Liver (tissue), 9 donors: Measurements from ENCODE around the gene RNF144A. TPM values are rescaled to one million over a fixed set of nuclear protein-coding genes. Genes with fewer than 3 reads are reported as not detected.
A peak's percentile ranks its signal among the peaks of the same experiment; 100 is the strongest.

Experiments
- DNase-seq: peaks from one replicate; pipeline ENCODE4 v3.0.0-alpha.2; 2017; ENCODE audit warnings: low spot score
- H3K27ac ChIP-seq, 2 donors: one replicate each; pipeline ENCODE4 v1.7.0; 2013; ENCODE audit warnings: inconsistent platforms in 2 of 2, low read length in 2 of 2, control low read depth in 1 of 2, low read depth in 1 of 2, mild to moderate bottlenecking in 1 of 2
- H3K27me3 ChIP-seq, 4 donors: one replicate each; pipeline versions ENCODE4 v1.6.1 to v1.7.0; 2013; ENCODE audit warnings: low read length in 3 of 4, inconsistent platforms in 1 of 4, mild to moderate bottlenecking in 1 of 4, moderate library complexity in 1 of 4; ENCODE audit not compliant: control insufficient read depth in 4 of 4, insufficient read depth in 4 of 4
- H3K36me3 ChIP-seq, 4 donors: one replicate each; pipeline versions ENCODE4 v1.6.1 to v1.7.0; 2013; ENCODE audit warnings: low read length in 3 of 4, mild to moderate bottlenecking in 3 of 4, low read depth in 1 of 4, moderate library complexity in 1 of 4; ENCODE audit not compliant: control insufficient read depth in 4 of 4, insufficient read depth in 3 of 4
- H3K4me1 ChIP-seq, 4 donors: one replicate each; pipeline versions ENCODE4 v1.6.1 to v1.7.0; 2013; ENCODE audit warnings: low read length in 3 of 4, mild to moderate bottlenecking in 3 of 4, moderate library complexity in 1 of 4; ENCODE audit not compliant: control insufficient read depth in 4 of 4, insufficient read depth in 4 of 4
- H3K4me3 ChIP-seq, 3 donors: one replicate each; pipeline versions ENCODE4 v1.6.1 to v1.7.0; 2013; ENCODE audit warnings: low read length in 3 of 3, control low read depth in 1 of 3, low read depth in 1 of 3, mild to moderate bottlenecking in 1 of 3
- H3K9ac ChIP-seq, 2 donors: one replicate each; pipeline ENCODE4 v1.7.0; 2013; ENCODE audit warnings: low read length in 2 of 2, mild to moderate bottlenecking in 2 of 2, moderate library complexity in 2 of 2, control low read depth in 1 of 2, low read depth in 1 of 2
- H3K9me3 ChIP-seq, 4 donors: one replicate each; pipeline versions ENCODE4 v1.6.1 to v1.7.0; 2013; ENCODE audit warnings: low read length in 3 of 4; ENCODE audit not compliant: control insufficient read depth in 4 of 4
- EGR1 ChIP-seq, 2 donors: IDR thresholded peaks; 2 replicates each; pipeline ENCODE4 v1.6.1; 2016 to 2018; ENCODE audit warnings: antibody characterized with exemption in 2 of 2, low read depth in 2 of 2
- FOXA1 ChIP-seq: IDR thresholded peaks from 2 replicates; pipeline ENCODE4 v1.6.1; 2016; ENCODE audit warnings: antibody characterized with exemption
- FOXA2 ChIP-seq: IDR thresholded peaks from 2 replicates; pipeline ENCODE4 v1.6.1; 2016; ENCODE audit warnings: antibody characterized with exemption
- GABPA ChIP-seq, 2 donors: IDR thresholded peaks in 1 of 2; conservative IDR thresholded peaks in 1 of 2; 2 replicates each; pipeline ENCODE4 v1.6.1; 2016; ENCODE audit warnings: antibody characterized with exemption in 2 of 2, mild to moderate bottlenecking in 1 of 2, moderate library complexity in 1 of 2
- HNF4G ChIP-seq: IDR thresholded peaks from 2 replicates; pipeline ENCODE4 v1.6.1; 2016; ENCODE audit warnings: antibody characterized with exemption
- JUND ChIP-seq, 2 donors: IDR thresholded peaks; 2 replicates each; pipeline ENCODE4 v1.6.1; 2016; ENCODE audit warnings: antibody characterized with exemption in 2 of 2
- NR2F2 ChIP-seq: IDR thresholded peaks from 2 replicates; pipeline ENCODE4 v1.6.1; 2016; ENCODE audit warnings: antibody characterized with exemption
- RAD21 ChIP-seq, 2 donors: IDR thresholded peaks; 2 replicates each; pipeline ENCODE4 v1.6.1; 2016; ENCODE audit warnings: antibody characterized with exemption in 2 of 2, mild to moderate bottlenecking in 2 of 2
- RXRA ChIP-seq, 2 donors: IDR thresholded peaks; 2 replicates each; pipeline ENCODE4 v1.6.1; 2017 to 2018; ENCODE audit warnings: antibody characterized with exemption in 2 of 2, mild to moderate bottlenecking in 1 of 2
- SP1 ChIP-seq: IDR thresholded peaks from 2 replicates; pipeline ENCODE4 v1.6.1; 2018; ENCODE audit warnings: antibody characterized with exemption, mild to moderate bottlenecking
- TAF1 ChIP-seq: conservative IDR thresholded peaks from 2 replicates; pipeline ENCODE4 v1.6.1; 2016; ENCODE audit warnings: antibody characterized with exemption, mild to moderate bottlenecking
- WGBS: extraction: QIAGEN DNeasy Blood & Tissue Kit; methylation state at CpG from one replicate; pipeline ENCODE4 v1.1.7; 2013; 5-methylcytosine and 5-hydroxymethylcytosine counted together
- polyA plus RNA-seq, 2 donors: library from polyadenylated mRNA; stranded (reverse) in 1 of 2; unstranded in 1 of 2; fragments of 200-250 nt in 1 of 2; fragments of >200 nt in 1 of 2; fragmentation: Nextera tagmentation in 1 of 2; extraction: Ambion mirVana in 1 of 2; gene quantifications; one replicate each; pipeline versions ENCODE4 v1.2.1 to v1.2.3, GENCODE V29; 2013 to 2015
- total RNA-seq, 2 donors: library from RNA; depleted of rRNA; stranded (reverse); fragments of >200 nt; gene quantifications; one replicate each; pipeline ENCODE4 v1.2.3, GENCODE V29; 2014
- TF ChIP-seq, protein P1 (sequence below): IDR thresholded peaks from 2 replicates; pipeline ENCODE4 v1.6.1; 2016; ENCODE audit warnings: antibody characterized with exemption
- TF ChIP-seq, protein P2 (sequence below): IDR thresholded peaks from 2 replicates; pipeline ENCODE4 v1.6.1; 2016; ENCODE audit warnings: antibody characterized with exemption
- TF ChIP-seq, protein P3 (sequence below): fragments of 150-350 bp; IDR thresholded peaks from 2 replicates; pipeline ENCODE4 v1.5.1; 2017; ENCODE audit warnings: improper control_type of control experiment, low read depth, low read length; ENCODE audit not compliant: missing input control
- TF ChIP-seq, protein P4 (sequence below): IDR thresholded peaks from 2 replicates; pipeline ENCODE4 v1.6.1; 2016; ENCODE audit warnings: antibody characterized with exemption, mild to moderate bottlenecking
- TF ChIP-seq, protein P5 (sequence below): IDR thresholded peaks from 2 replicates; pipeline ENCODE4 v1.6.1; 2016; ENCODE audit warnings: antibody characterized with exemption
- donor health status: healthy.
- donor health status: healthy.
- donor health status: healthy.
- donor health status: healthy.
- donor health status: healthy.

RNF144A gene
- total and polyA plus RNA-seq, 4 donors = 1.0 to 10.4 (median 2.3) TPM

DNA sequence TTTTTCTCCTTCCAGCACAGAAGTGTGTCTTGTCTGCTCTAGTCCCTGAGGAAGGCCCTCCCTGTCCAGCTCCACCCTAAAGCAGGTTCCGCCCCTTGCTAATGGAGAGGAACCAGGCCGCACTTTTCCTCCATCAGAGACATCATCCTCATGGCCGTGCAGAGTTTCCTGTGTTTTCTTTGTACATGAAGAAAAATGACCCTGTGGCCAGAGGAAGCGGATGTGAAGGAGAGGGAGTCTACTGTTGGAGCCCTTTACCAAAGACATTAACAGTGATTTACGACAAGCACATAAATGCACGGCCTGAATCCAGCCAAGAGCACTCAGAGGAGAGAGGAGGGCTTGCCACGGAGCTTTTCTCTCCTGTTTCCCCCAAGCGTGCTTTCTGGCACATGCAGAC, 109.5 kb downstream of the RNF144A start:
- no peaks in the 10 kb centered on the region for H3K4me1 ChIP-seq

DNA sequence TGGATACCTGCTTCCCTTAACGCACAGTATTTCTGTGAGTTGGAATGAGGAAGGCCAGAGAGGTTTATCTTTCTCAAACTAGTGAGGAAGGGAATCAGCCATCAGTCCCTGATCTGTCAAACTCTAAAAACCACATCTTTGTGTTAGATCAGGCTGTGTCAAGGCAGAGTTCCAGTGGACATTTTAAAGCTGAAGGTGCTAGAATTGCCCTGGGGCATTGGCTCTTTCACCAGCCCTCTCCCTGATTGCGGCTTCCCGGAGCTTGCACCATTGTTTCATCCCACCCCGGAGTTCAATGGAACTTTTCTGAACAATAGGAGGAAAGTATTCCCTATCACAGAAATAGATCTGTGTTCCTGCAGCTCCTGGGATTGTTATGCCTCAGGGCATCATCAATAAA, 110.2 kb downstream of the RNF144A start:
- no peaks in the 10 kb centered on the region for H3K9me3 ChIP-seq
- no peaks in the 10 kb centered on the region for H3K4me1 ChIP-seq
- 74% methylated on average over 4 of the region's 4 CpGs for WGBS
- no peak overlapping the region for H3K4me3 ChIP-seq
- TF ChIP-seq GABPA (IDR thresholded peaks at IDR 0.05 in 1 of 2, conservative IDR thresholded peaks at IDR 0.05 in 1 of 2) = no peak
- no peak for TF ChIP-seq HNF4G
- TF ChIP-seq, protein P1, sequence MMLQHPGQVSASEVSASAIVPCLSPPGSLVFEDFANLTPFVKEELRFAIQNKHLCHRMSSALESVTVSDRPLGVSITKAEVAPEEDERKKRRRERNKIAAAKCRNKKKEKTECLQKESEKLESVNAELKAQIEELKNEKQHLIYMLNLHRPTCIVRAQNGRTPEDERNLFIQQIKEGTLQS = no peak
- TF ChIP-seq, protein P2, sequence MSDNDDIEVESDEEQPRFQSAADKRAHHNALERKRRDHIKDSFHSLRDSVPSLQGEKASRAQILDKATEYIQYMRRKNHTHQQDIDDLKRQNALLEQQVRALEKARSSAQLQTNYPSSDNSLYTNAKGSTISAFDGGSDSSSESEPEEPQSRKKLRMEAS = no peak
- no peak for TF ChIP-seq SP1
- no peak for TF ChIP-seq EGR1 (IDR thresholded peaks at IDR 0.05; ENCODE audit: low read depth in 2 of 2)
- no peak for TF ChIP-seq FOXA2
- TF ChIP-seq, protein P3, sequence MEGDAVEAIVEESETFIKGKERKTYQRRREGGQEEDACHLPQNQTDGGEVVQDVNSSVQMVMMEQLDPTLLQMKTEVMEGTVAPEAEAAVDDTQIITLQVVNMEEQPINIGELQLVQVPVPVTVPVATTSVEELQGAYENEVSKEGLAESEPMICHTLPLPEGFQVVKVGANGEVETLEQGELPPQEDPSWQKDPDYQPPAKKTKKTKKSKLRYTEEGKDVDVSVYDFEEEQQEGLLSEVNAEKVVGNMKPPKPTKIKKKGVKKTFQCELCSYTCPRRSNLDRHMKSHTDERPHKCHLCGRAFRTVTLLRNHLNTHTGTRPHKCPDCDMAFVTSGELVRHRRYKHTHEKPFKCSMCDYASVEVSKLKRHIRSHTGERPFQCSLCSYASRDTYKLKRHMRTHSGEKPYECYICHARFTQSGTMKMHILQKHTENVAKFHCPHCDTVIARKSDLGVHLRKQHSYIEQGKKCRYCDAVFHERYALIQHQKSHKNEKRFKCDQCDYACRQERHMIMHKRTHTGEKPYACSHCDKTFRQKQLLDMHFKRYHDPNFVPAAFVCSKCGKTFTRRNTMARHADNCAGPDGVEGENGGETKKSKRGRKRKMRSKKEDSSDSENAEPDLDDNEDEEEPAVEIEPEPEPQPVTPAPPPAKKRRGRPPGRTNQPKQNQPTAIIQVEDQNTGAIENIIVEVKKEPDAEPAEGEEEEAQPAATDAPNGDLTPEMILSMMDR = no peak
- TF ChIP-seq JUND (IDR thresholded peaks at IDR 0.05) = no peak
- TF ChIP-seq NR2F2 = no peak
- TF ChIP-seq TAF1 = no peak
- TF ChIP-seq, protein P4, sequence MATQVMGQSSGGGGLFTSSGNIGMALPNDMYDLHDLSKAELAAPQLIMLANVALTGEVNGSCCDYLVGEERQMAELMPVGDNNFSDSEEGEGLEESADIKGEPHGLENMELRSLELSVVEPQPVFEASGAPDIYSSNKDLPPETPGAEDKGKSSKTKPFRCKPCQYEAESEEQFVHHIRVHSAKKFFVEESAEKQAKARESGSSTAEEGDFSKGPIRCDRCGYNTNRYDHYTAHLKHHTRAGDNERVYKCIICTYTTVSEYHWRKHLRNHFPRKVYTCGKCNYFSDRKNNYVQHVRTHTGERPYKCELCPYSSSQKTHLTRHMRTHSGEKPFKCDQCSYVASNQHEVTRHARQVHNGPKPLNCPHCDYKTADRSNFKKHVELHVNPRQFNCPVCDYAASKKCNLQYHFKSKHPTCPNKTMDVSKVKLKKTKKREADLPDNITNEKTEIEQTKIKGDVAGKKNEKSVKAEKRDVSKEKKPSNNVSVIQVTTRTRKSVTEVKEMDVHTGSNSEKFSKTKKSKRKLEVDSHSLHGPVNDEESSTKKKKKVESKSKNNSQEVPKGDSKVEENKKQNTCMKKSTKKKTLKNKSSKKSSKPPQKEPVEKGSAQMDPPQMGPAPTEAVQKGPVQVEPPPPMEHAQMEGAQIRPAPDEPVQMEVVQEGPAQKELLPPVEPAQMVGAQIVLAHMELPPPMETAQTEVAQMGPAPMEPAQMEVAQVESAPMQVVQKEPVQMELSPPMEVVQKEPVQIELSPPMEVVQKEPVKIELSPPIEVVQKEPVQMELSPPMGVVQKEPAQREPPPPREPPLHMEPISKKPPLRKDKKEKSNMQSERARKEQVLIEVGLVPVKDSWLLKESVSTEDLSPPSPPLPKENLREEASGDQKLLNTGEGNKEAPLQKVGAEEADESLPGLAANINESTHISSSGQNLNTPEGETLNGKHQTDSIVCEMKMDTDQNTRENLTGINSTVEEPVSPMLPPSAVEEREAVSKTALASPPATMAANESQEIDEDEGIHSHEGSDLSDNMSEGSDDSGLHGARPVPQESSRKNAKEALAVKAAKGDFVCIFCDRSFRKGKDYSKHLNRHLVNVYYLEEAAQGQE = no peak
- TF ChIP-seq, protein P5, sequence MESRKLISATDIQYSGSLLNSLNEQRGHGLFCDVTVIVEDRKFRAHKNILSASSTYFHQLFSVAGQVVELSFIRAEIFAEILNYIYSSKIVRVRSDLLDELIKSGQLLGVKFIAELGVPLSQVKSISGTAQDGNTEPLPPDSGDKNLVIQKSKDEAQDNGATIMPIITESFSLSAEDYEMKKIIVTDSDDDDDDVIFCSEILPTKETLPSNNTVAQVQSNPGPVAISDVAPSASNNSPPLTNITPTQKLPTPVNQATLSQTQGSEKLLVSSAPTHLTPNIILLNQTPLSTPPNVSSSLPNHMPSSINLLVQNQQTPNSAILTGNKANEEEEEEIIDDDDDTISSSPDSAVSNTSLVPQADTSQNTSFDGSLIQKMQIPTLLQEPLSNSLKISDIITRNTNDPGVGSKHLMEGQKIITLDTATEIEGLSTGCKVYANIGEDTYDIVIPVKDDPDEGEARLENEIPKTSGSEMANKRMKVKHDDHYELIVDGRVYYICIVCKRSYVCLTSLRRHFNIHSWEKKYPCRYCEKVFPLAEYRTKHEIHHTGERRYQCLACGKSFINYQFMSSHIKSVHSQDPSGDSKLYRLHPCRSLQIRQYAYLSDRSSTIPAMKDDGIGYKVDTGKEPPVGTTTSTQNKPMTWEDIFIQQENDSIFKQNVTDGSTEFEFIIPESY = no peak
- TF ChIP-seq RXRA (IDR thresholded peaks at IDR 0.05) = no peak
- no peak for TF ChIP-seq FOXA1
- no peaks in the 10 kb centered on the region for H3K36me3 ChIP-seq
- no peaks in the 10 kb centered on the region for H3K27me3 ChIP-seq
- H3K9ac ChIP-seq = no peak overlapping the region
- no peak for DNase-seq
- H3K27ac ChIP-seq = no peak overlapping the region

More for the DNA sequence above, 109.5 kb downstream of the RNF144A start:
- H3K9ac ChIP-seq = no peak overlapping the region
- no peak overlapping the region for H3K4me3 ChIP-seq
- no peak for DNase-seq
- H3K27me3 ChIP-seq = no peaks in the 10 kb centered on the region
- 81% methylated on average over 8 of the region's 8 CpGs for WGBS
- no peak overlapping the region for H3K27ac ChIP-seq
- TF ChIP-seq, protein P4 = no peak
- peak in 1 of 2 donors; percentile 18 for TF ChIP-seq RAD21 (IDR thresholded peaks at IDR 0.05)
- peak; percentile 81 for TF ChIP-seq NR2F2
- no peaks in the 10 kb centered on the region for H3K9me3 ChIP-seq
- H3K36me3 ChIP-seq = no peaks in the 10 kb centered on the region
